ENCODE measurements around the gene PPP1R3G.
"Not testable (repeated sequence)": the region's sequence is repeated elsewhere in the genome, so short reads cannot be mapped to it uniquely, and the experiment has no call there.

Gene PPP1R3G

GRCh38 chr6:5119090-5119951 lies 34.2 kb downstream of the PPP1R3G start:
- DNase-seq (ENCODE audit: low read depth, low spot score): no peak

- no peak for DNase-seq (ENCODE audit: low read depth, low spot score)
These were observed 34.9 kb downstream of the PPP1R3G start for GRCh38 chr6:5120011-5120410.

GRCh38 chr6:5120543-5120942 lies 35.4 kb downstream of the PPP1R3G start:
- DNase-seq (ENCODE audit: low read depth, low spot score): not testable (repeated sequence)

GRCh38 chr6:5121479-5121878 lies 36.3 kb downstream of the PPP1R3G start:
- no peak for DNase-seq (ENCODE audit: low read depth, low spot score)

- no peak for DNase-seq (ENCODE audit: low read depth, low spot score)
These were observed 36.8 kb downstream of the PPP1R3G start for GRCh38 chr6:5121956-5122355.

GRCh38 chr6:5122504-5123112 lies 37.5 kb downstream of the PPP1R3G start:
- DNase-seq (ENCODE audit: low read depth, low spot score): no peak

- DNase-seq (ENCODE audit: low read depth, low spot score): no peak
These were observed 38.4 kb downstream of the PPP1R3G start for GRCh38 chr6:5123296-5124143.

GRCh38 chr6:5124526-5124925 lies 39.4 kb downstream of the PPP1R3G start:
- no peak for DNase-seq (ENCODE audit: low read depth, low spot score)

- no peak for DNase-seq (ENCODE audit: low read depth, low spot score)
These were observed 40.2 kb downstream of the PPP1R3G start for GRCh38 chr6:5125152-5126006.

- no peak for DNase-seq (ENCODE audit: low read depth, low spot score)
These were observed 41.1 kb downstream of the PPP1R3G start for GRCh38 chr6:5126214-5126613.

- no peak for DNase-seq (ENCODE audit: low read depth, low spot score)
These were observed 42.1 kb downstream of the PPP1R3G start for GRCh38 chr6:5127106-5127687.

- DNase-seq (ENCODE audit: low read depth, low spot score): no peak
These were observed 43.2 kb downstream of the PPP1R3G start for GRCh38 chr6:5128351-5128750.

- no peak for DNase-seq (ENCODE audit: low read depth, low spot score)
These were observed 45.2 kb downstream of the PPP1R3G start for GRCh38 chr6:5130135-5130866.

- no peak for DNase-seq (ENCODE audit: low read depth, low spot score)
These were observed 47.6 kb downstream of the PPP1R3G start for GRCh38 chr6:5132731-5133130.

- DNase-seq (ENCODE audit: low read depth, low spot score): no peak
These were observed 48.8 kb downstream of the PPP1R3G start for GRCh38 chr6:5133943-5134342.

GRCh38 chr6:5135788-5136376 lies 50.7 kb downstream of the PPP1R3G start:
- DNase-seq (ENCODE audit: low read depth, low spot score): peak; percentile 33

GRCh38 chr6:5136851-5137250 lies 51.7 kb downstream of the PPP1R3G start:
- no peak for DNase-seq (ENCODE audit: low read depth, low spot score)
